Neural progenitor cell (in vitro differentiated cells): ENCODE measurements around the gene TSHZ1. TPM values are rescaled to one million over a fixed set of nuclear protein-coding genes. Genes with fewer than 3 reads are reported as not detected.
A peak's percentile ranks its signal among the peaks of the same experiment; 100 is the strongest.

Experiments
- DNase-seq: peaks from one replicate; pipeline ENCODE4 v3.0.0-alpha.2; 2016; ENCODE audit warnings: low spot score
- H2AFZ ChIP-seq: fragments of 200-600 bp; sonication (generic); replicated peaks from 2 replicates; pipeline ENCODE4 v1.6.1; 2016; ENCODE audit warnings: antibody characterized with exemption
- H3F3A ChIP-seq: fragments of 200-600 bp; sonication (generic); 2 replicates; pipeline ENCODE4 v1.6.1; 2016; ENCODE audit warnings: antibody characterized with exemption, low read depth
- H3K27ac ChIP-seq: fragments of 200-600 bp; sonication (generic); 2 replicates; pipeline ENCODE4 v1.5.1; 2016; ENCODE audit warnings: mild to moderate bottlenecking
- H3K27me3 ChIP-seq: fragments of 200-600 bp; sonication (generic); 2 replicates; pipeline ENCODE4 v1.6.1; 2016; ENCODE audit warnings: mild to moderate bottlenecking, moderate library complexity
- H3K36me3 ChIP-seq: fragments of 200-600 bp; sonication (generic); 2 replicates; pipeline ENCODE4 v1.5.1; 2016
- H3K4me1 ChIP-seq: fragments of 200-600 bp; sonication (generic); 2 replicates; pipeline ENCODE4 v1.6.1; 2016; ENCODE audit warnings: mixed run types
- H3K4me2 ChIP-seq: fragments of 200-600 bp; sonication (generic); 2 replicates; pipeline ENCODE4 v1.6.1; 2016
- H3K4me3 ChIP-seq: fragments of 200-600 bp; sonication (generic); 2 replicates; pipeline ENCODE4 v1.5.1; 2016
- H3K79me2 ChIP-seq: fragments of 200-600 bp; sonication (generic); 2 replicates; pipeline ENCODE4 v1.6.1; 2016; ENCODE audit warnings: low read depth
- H3K9ac ChIP-seq: fragments of 200-600 bp; sonication (generic); 2 replicates; pipeline ENCODE4 v1.6.1; 2016
- H3K9me3 ChIP-seq: fragments of 200-600 bp; sonication (generic); 2 replicates; pipeline ENCODE4 v1.5.1; 2016; ENCODE audit warnings: low read depth
- H4K20me1 ChIP-seq: fragments of 200-600 bp; sonication (generic); 2 replicates; pipeline ENCODE4 v1.6.1; 2016; ENCODE audit warnings: low read depth
- H3K27ac Mint-ChIP-seq: 3 replicates; pipeline ENCODE4 v1.8.0; 2021; ENCODE audit warnings: mixed read lengths
- H3K27me3 Mint-ChIP-seq: 2 replicates; pipeline ENCODE4 v1.8.0; 2022; ENCODE audit warnings: low read depth, mild to moderate bottlenecking, inconsistent platforms, moderate library complexity, mixed read lengths; ENCODE audit not compliant: insufficient read depth
- H3K36me3 Mint-ChIP-seq: 3 replicates; pipeline ENCODE4 v1.8.0; 2021; ENCODE audit warnings: mixed read lengths
- H3K4me1 Mint-ChIP-seq: 3 replicates; pipeline ENCODE4 v1.8.0; 2021; ENCODE audit warnings: mixed read lengths
- H3K4me3 Mint-ChIP-seq: 3 replicates; pipeline ENCODE4 v1.8.0; 2021; ENCODE audit warnings: mild to moderate bottlenecking, moderate library complexity, mixed read lengths
- H3K9me3 Mint-ChIP-seq: 3 replicates; pipeline ENCODE4 v1.8.0; 2020; ENCODE audit warnings: mixed read lengths
- EZH2 ChIP-seq: fragments of 200-600 bp; sonication (generic); IDR thresholded peaks from 2 replicates; pipeline ENCODE4 v1.6.1; 2017; ENCODE audit warnings: antibody characterized with exemption, mild to moderate bottlenecking, moderate library complexity
- EZH2phosphoT487 ChIP-seq: fragments of 200-600 bp; sonication (generic); IDR thresholded peaks from 2 replicates; pipeline ENCODE4 v1.6.1; 2017; ENCODE audit warnings: antibody characterized with exemption
- total RNA-seq: library from RNA; depleted of rRNA; stranded (reverse); fragments of >200 nt; gene quantifications from 2 replicates; pipeline ENCODE4 v1.2.3, GENCODE V29; 2015; ENCODE audit warnings: low replicate concordance
- TF ChIP-seq, protein P1 (sequence below): fragments of 200-600 bp; sonication (generic); IDR thresholded peaks from 2 replicates; pipeline ENCODE4 v1.5.1; 2017; ENCODE audit warnings: antibody characterized with exemption, mild to moderate bottlenecking

TSHZ1 gene
- total RNA-seq, 1 donor from 2014 or later, result 0.06 TPM

DNA sequence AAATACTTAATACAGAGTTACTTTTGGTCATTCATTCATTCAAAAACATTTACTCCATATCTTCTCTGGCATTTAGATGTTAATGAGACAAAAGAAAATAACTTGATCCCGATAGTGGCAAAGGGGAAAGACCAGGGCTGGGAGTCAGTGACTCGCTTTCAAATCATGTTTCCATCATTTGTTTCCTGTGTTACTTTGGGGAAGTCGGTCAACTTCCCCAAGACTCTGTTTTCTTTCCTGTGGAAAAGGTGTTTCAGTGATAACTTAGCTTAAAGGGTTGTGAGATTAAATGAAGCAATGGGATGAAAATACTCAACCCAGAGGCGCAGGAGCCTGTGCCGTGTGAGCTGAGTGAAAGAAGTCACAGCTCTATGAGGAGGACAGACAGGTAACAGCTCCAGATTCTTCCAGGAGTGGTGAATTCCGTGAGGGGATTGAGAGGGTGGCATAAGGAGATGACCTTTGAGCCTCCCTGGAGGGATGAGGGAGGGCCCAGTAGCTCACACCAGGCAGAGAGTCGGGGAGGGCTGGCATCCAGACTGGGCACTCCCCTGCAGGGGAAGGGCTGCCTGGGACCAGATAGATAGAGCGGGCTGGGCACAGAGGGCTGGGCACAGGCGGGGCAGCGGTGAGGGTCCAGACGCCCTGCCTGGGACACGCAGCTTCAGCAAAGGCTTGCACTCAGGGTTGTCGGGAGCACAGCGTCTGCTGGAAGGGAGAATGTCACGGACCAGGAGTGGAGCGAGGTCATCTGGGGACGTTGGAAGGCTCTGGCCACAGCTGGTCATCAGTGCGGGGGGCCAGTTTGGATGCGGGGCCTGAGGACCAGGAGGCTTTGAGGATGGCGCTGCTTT, 70.1 kb downstream of the TSHZ1 start:
- Histone ChIP-seq H3F3A (no peaks in the 10 kb centered on the region), H3K4me1 (no peaks in the 10 kb centered on the region), H3K79me2 (no peaks in the 10 kb centered on the region), H3K27me3 (no peaks in the 10 kb centered on the region), H3K4me3 (no peak overlapping the region), H3K36me3 (no peaks in the 10 kb centered on the region), H3K4me2 (no peak overlapping the region), H3K27ac (no peak overlapping the region), H2AFZ (no peak overlapping the region), H3K9ac (no peak overlapping the region), H4K20me1 (no peaks in the 10 kb centered on the region), H3K9me3 (no peaks in the 10 kb centered on the region)
- Mint-ChIP-seq H3K27me3 (no peaks in the 10 kb centered on the region), H3K9me3 (peaks cover 6% of the 10 kb centered on the region), H3K4me1 (peaks cover 13% of the 10 kb centered on the region), H3K27ac (peak overlapping the region; percentile 72), H3K4me3 (no peak overlapping the region), H3K36me3 (peaks cover 6% of the 10 kb centered on the region)
- no peak for DNase-seq
- TF ChIP-seq, protein P1, sequence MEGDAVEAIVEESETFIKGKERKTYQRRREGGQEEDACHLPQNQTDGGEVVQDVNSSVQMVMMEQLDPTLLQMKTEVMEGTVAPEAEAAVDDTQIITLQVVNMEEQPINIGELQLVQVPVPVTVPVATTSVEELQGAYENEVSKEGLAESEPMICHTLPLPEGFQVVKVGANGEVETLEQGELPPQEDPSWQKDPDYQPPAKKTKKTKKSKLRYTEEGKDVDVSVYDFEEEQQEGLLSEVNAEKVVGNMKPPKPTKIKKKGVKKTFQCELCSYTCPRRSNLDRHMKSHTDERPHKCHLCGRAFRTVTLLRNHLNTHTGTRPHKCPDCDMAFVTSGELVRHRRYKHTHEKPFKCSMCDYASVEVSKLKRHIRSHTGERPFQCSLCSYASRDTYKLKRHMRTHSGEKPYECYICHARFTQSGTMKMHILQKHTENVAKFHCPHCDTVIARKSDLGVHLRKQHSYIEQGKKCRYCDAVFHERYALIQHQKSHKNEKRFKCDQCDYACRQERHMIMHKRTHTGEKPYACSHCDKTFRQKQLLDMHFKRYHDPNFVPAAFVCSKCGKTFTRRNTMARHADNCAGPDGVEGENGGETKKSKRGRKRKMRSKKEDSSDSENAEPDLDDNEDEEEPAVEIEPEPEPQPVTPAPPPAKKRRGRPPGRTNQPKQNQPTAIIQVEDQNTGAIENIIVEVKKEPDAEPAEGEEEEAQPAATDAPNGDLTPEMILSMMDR, result no peak
- TF ChIP-seq EZH2phosphoT487 (no peak), EZH2 (no peak)

DNA sequence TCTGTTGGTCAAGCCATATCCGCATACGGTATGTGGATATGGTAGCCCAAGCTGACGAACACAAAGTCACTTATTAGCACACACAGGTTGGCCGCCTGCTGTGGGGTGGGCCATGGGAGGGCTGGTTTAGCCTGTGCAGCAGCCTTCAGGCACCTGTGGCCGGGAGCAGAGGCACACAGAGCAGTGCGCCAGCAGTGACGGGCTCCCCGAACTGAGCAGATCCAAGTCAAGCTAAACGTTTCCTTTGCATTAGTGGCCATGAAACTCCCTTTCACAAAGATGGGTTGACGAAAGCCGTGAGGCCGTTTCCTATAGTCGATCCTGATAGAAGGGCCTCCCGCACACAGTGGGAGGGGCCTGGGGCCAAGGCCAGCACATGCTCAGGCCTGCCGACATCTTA, 72.1 kb downstream of the TSHZ1 start:
- Histone ChIP-seq H3K27me3 (no peaks in the 10 kb centered on the region), H3K4me1 (no peaks in the 10 kb centered on the region), H3K4me3 (no peak overlapping the region), H3K79me2 (no peaks in the 10 kb centered on the region), H4K20me1 (no peaks in the 10 kb centered on the region), H3K9ac (no peak overlapping the region), H3K36me3 (no peaks in the 10 kb centered on the region), H3K4me2 (no peak overlapping the region), H3K27ac (no peak overlapping the region), H3K9me3 (no peaks in the 10 kb centered on the region), H3F3A (no peaks in the 10 kb centered on the region), H2AFZ (no peak overlapping the region)
- no peak overlapping the region for H3K27ac Mint-ChIP-seq
- DNase-seq, result no peak
- H3K4me1 Mint-ChIP-seq, result peaks cover 6% of the 10 kb centered on the region
- TF ChIP-seq EZH2phosphoT487 (no peak), EZH2 (no peak)
- TF ChIP-seq, protein P1, result no peak
- peaks cover 6% of the 10 kb centered on the region for H3K9me3 Mint-ChIP-seq
- H3K4me3 Mint-ChIP-seq, result no peak overlapping the region
- H3K27me3 Mint-ChIP-seq, result no peaks in the 10 kb centered on the region
- H3K36me3 Mint-ChIP-seq, result peaks cover 12% of the 10 kb centered on the region

DNA sequence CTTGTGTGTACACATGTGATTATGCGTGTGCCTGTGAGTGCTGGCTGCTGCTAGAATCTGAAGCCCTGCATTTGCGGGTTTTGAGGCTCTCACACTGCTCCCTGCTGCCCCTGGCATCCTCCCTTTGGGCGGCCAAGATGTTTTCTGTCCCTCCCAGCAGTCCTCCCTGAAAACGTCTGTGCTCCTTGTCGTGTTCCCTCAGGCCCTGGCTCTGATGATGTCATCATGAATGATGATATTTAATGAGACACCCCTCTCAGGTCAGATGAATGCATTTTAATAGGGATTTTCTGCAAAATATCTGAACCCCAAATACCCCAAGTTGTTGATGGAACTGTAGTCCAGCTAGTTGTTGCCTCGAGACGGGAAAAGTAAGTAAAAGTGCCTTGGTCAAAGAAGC, 73.1 kb downstream of the TSHZ1 start:
- H4K20me1 ChIP-seq, result no peaks in the 10 kb centered on the region
- Mint-ChIP-seq H3K9me3 (peaks cover 6% of the 10 kb centered on the region), H3K4me1 (peaks cover 8% of the 10 kb centered on the region), H3K27ac (no peak overlapping the region), H3K4me3 (no peak overlapping the region), H3K27me3 (no peaks in the 10 kb centered on the region), H3K36me3 (peaks cover 15% of the 10 kb centered on the region)
- H3K79me2 ChIP-seq, result no peaks in the 10 kb centered on the region
- no peak overlapping the region for H2AFZ ChIP-seq
- H3K27me3 ChIP-seq, result no peaks in the 10 kb centered on the region
- TF ChIP-seq, protein P1, result no peak
- TF ChIP-seq EZH2phosphoT487, result no peak
- no peak for TF ChIP-seq EZH2
- DNase-seq, result no peak
- H3K4me2 ChIP-seq, result no peak overlapping the region
- no peaks in the 10 kb centered on the region for H3K36me3 ChIP-seq
- no peak overlapping the region for H3K9ac ChIP-seq
- no peak overlapping the region for H3K4me3 ChIP-seq
- H3K9me3 ChIP-seq, result no peaks in the 10 kb centered on the region
- no peaks in the 10 kb centered on the region for H3K4me1 ChIP-seq
- H3F3A ChIP-seq, result no peaks in the 10 kb centered on the region
- no peak overlapping the region for H3K27ac ChIP-seq
